ENCODE data around the gene OASL. TPM values are rescaled to one million over a fixed set of nuclear protein-coding genes. Genes with fewer than 3 reads are reported as not detected.

Gene OASL
- polyA plus RNA-seq, 1 donor from 2014 or later = 0.42 TPM

- Histone ChIP-seq H3K9me2 (ENCODE audit: insufficient read depth, low read length) (no peaks in the 10 kb centered on the region), H3K4me2 (ENCODE audit: low read length) (no peak overlapping the region), H3F3A (ENCODE audit: insufficient read depth, low read length, poor library complexity, severe bottlenecking) (no peaks in the 10 kb centered on the region)
Measured at GRCh38 chr12:120993496-120993895, 45.5 kb downstream of the OASL start.

GRCh38 chr12:120992989-120993388 is 46.1 kb downstream of the OASL start:
- Histone ChIP-seq H3F3A (ENCODE audit: insufficient read depth, low read length, poor library complexity, severe bottlenecking) (no peaks in the 10 kb centered on the region), H3K9me2 (ENCODE audit: insufficient read depth, low read length) (no peaks in the 10 kb centered on the region)

More at GRCh38 chr12:120993496-120993895, 45.5 kb downstream of the OASL start:
- TF ChIP-seq, protein P1, sequence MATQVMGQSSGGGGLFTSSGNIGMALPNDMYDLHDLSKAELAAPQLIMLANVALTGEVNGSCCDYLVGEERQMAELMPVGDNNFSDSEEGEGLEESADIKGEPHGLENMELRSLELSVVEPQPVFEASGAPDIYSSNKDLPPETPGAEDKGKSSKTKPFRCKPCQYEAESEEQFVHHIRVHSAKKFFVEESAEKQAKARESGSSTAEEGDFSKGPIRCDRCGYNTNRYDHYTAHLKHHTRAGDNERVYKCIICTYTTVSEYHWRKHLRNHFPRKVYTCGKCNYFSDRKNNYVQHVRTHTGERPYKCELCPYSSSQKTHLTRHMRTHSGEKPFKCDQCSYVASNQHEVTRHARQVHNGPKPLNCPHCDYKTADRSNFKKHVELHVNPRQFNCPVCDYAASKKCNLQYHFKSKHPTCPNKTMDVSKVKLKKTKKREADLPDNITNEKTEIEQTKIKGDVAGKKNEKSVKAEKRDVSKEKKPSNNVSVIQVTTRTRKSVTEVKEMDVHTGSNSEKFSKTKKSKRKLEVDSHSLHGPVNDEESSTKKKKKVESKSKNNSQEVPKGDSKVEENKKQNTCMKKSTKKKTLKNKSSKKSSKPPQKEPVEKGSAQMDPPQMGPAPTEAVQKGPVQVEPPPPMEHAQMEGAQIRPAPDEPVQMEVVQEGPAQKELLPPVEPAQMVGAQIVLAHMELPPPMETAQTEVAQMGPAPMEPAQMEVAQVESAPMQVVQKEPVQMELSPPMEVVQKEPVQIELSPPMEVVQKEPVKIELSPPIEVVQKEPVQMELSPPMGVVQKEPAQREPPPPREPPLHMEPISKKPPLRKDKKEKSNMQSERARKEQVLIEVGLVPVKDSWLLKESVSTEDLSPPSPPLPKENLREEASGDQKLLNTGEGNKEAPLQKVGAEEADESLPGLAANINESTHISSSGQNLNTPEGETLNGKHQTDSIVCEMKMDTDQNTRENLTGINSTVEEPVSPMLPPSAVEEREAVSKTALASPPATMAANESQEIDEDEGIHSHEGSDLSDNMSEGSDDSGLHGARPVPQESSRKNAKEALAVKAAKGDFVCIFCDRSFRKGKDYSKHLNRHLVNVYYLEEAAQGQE (IDR thresholded peaks at IDR 0.05; ENCODE audit: borderline replicate concordance) = no peak
- TF ChIP-seq MXI1 (conservative IDR thresholded peaks at IDR 0.05; ENCODE audit: poor library complexity, severe bottlenecking) = no peak
- TF ChIP-seq EP300 (conservative IDR thresholded peaks at IDR 0.05; ENCODE audit: poor library complexity, severe bottlenecking) = no peak
- TF ChIP-seq, protein P2, sequence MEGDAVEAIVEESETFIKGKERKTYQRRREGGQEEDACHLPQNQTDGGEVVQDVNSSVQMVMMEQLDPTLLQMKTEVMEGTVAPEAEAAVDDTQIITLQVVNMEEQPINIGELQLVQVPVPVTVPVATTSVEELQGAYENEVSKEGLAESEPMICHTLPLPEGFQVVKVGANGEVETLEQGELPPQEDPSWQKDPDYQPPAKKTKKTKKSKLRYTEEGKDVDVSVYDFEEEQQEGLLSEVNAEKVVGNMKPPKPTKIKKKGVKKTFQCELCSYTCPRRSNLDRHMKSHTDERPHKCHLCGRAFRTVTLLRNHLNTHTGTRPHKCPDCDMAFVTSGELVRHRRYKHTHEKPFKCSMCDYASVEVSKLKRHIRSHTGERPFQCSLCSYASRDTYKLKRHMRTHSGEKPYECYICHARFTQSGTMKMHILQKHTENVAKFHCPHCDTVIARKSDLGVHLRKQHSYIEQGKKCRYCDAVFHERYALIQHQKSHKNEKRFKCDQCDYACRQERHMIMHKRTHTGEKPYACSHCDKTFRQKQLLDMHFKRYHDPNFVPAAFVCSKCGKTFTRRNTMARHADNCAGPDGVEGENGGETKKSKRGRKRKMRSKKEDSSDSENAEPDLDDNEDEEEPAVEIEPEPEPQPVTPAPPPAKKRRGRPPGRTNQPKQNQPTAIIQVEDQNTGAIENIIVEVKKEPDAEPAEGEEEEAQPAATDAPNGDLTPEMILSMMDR (IDR thresholded peaks at IDR 0.05; ENCODE audit: poor library complexity, severe bottlenecking) = no peak
- TF ChIP-seq SMC3 (conservative IDR thresholded peaks at IDR 0.05; ENCODE audit: poor library complexity) = no peak
- no peak for TF ChIP-seq RAD21 (conservative IDR thresholded peaks at IDR 0.05)
- no peak for TF ChIP-seq TAF1 (IDR thresholded peaks at IDR 0.05; ENCODE audit: low read depth)
- TF ChIP-seq POLR2AphosphoS5 (IDR thresholded peaks at IDR 0.05) = no peak
- TF ChIP-seq EZH2 (IDR thresholded peaks at IDR 0.05; ENCODE audit: borderline replicate concordance, insufficient read depth, low read length, poor library complexity, severe bottlenecking) = no peak
- Histone ChIP-seq H4K20me1 (ENCODE audit: insufficient read depth) (no peaks in the 10 kb centered on the region), H3K9ac (ENCODE audit: low read length) (no peak overlapping the region), H3K27ac (ENCODE audit: low read length) (no peak overlapping the region), H3K36me3 (ENCODE audit: insufficient read depth, low read length) (no peaks in the 10 kb centered on the region), H3K9me3 (ENCODE audit: low read length) (no peaks in the 10 kb centered on the region), H3K4me3 (ENCODE audit: low read length) (no peak overlapping the region), H3K27me3 (ENCODE audit: insufficient read depth, low read depth, low read length) (no peaks in the 10 kb centered on the region), H2AFZ (ENCODE audit: low read depth, low read length) (no peak overlapping the region), H3K79me2 (replicated peaks; ENCODE audit: insufficient read depth, low read length) (no peaks in the 10 kb centered on the region)

More at GRCh38 chr12:120992989-120993388, 46.1 kb downstream of the OASL start:
- no peaks in the 10 kb centered on the region for H3K79me2 ChIP-seq (replicated peaks; ENCODE audit: insufficient read depth, low read length)
- no peaks in the 10 kb centered on the region for H3K9me3 ChIP-seq (ENCODE audit: low read length)
- no peak overlapping the region for H3K4me3 ChIP-seq (ENCODE audit: low read length)
- H3K9ac ChIP-seq (ENCODE audit: low read length) = no peak overlapping the region
- H4K20me1 ChIP-seq (ENCODE audit: insufficient read depth) = no peaks in the 10 kb centered on the region
- no peak overlapping the region for H3K27ac ChIP-seq (ENCODE audit: low read length)
- no peak overlapping the region for H3K4me2 ChIP-seq (ENCODE audit: low read length)
- no peaks in the 10 kb centered on the region for H3K36me3 ChIP-seq (ENCODE audit: insufficient read depth, low read length)
- H2AFZ ChIP-seq (ENCODE audit: low read depth, low read length) = no peak overlapping the region
- no peaks in the 10 kb centered on the region for H3K27me3 ChIP-seq (ENCODE audit: insufficient read depth, low read depth, low read length)
- no peak for TF ChIP-seq RAD21 (conservative IDR thresholded peaks at IDR 0.05)
- no peak for TF ChIP-seq EZH2 (IDR thresholded peaks at IDR 0.05; ENCODE audit: borderline replicate concordance, insufficient read depth, low read length, poor library complexity, severe bottlenecking)
- TF ChIP-seq TAF1 (IDR thresholded peaks at IDR 0.05; ENCODE audit: low read depth) = no peak
- TF ChIP-seq MXI1 (conservative IDR thresholded peaks at IDR 0.05; ENCODE audit: poor library complexity, severe bottlenecking) = no peak
- no peak for TF ChIP-seq EP300 (conservative IDR thresholded peaks at IDR 0.05; ENCODE audit: poor library complexity, severe bottlenecking)
- no peak for TF ChIP-seq POLR2AphosphoS5 (IDR thresholded peaks at IDR 0.05)
- TF ChIP-seq SMC3 (conservative IDR thresholded peaks at IDR 0.05; ENCODE audit: poor library complexity) = no peak
- TF ChIP-seq, protein P1 (IDR thresholded peaks at IDR 0.05; ENCODE audit: borderline replicate concordance) = no peak
- TF ChIP-seq, protein P2 (IDR thresholded peaks at IDR 0.05; ENCODE audit: poor library complexity, severe bottlenecking) = no peak
